Activated CD8-positive, alpha-beta memory T cell treated with anti-CD3 and anti-CD28 coated beads, Interleukin-2, amount 10 ng/mL, durations not matched to agents 7 days and 5 days (primary cell): ENCODE measurements around the gene LYZL1. TPM values are rescaled to one million over a fixed set of nuclear protein-coding genes. Genes with fewer than 3 reads are reported as not detected.
A peak's percentile ranks its signal among the peaks of the same experiment; 100 is the strongest.
"Not testable (repeated sequence)": the region's sequence is repeated elsewhere in the genome, so short reads cannot be mapped to it uniquely, and the experiment has no call there.

Experiments
- ATAC-seq: fragments of 150-1000 bp; cut with Tn5 transposase; one replicate; pipeline ENCODE4 v1.10.0; 2021; ENCODE audit warnings: moderate library complexity
- CTCF ChIA-PET: fragments of 350-600 bp; sonication (Branson Sonifier 250); formaldehyde crosslinking; loops from one replicate; lab custom pipeline; 2021; ENCODE audit warnings: antibody characterized with exemption; lab: Charles Lee
- DNase-seq: peaks from one replicate; pipeline ENCODE4 v3.0.0-alpha.2; 2020
- H3K27ac Mint-ChIP-seq: one replicate; pipeline ENCODE4 v1.8.0; 2021; ENCODE audit warnings: mild to moderate bottlenecking, mixed read lengths
- H3K27me3 Mint-ChIP-seq: one replicate; pipeline ENCODE4 v1.8.0; 2021; ENCODE audit warnings: mixed read lengths
- H3K36me3 Mint-ChIP-seq: one replicate; pipeline ENCODE4 v1.8.0; 2021; ENCODE audit warnings: mild to moderate bottlenecking, mixed read lengths
- H3K4me1 Mint-ChIP-seq: one replicate; pipeline ENCODE4 v1.8.0; 2021; ENCODE audit warnings: mixed read lengths
- H3K4me3 Mint-ChIP-seq: one replicate; pipeline ENCODE4 v1.8.0; 2021; ENCODE audit warnings: mild to moderate bottlenecking, moderate library complexity, mixed read lengths
- H3K9me3 Mint-ChIP-seq: one replicate; pipeline ENCODE4 v1.8.0; 2022; ENCODE audit warnings: low read depth, mixed read lengths
- total RNA-seq, 2 experiments: library from RNA; stranded (reverse); gene quantifications; one replicate each; pipeline ENCODE4 v1.2.3, GENCODE V29; 2021

Gene LYZL1
- total RNA-seq, 2 experiments from 2014 or later = not detected

GRCh38 chr10:29304264-29304994 is 15.6 kb downstream of the LYZL1 start:
- peak; percentile 47 for DNase-seq
- no peaks in the 10 kb centered on the region for H3K36me3 Mint-ChIP-seq
- no peak overlapping the region for H3K27ac Mint-ChIP-seq
- peaks cover 8% of the 10 kb centered on the region for H3K9me3 Mint-ChIP-seq
- peaks cover 13% of the 10 kb centered on the region for H3K27me3 Mint-ChIP-seq
- CTCF ChIA-PET = interaction anchor here (1.0 to 1.9 kb wide), 4 partner anchors 9 to 676 kb away, joined by 3 to 14 read pairs (median 5); no protein-coding TSS in a partner anchor
- H3K4me3 Mint-ChIP-seq = peak overlapping the region; percentile 4
- no peak for ATAC-seq
- no peaks in the 10 kb centered on the region for H3K4me1 Mint-ChIP-seq

GRCh38 chr10:29304995-29305335 is 16.1 kb downstream of the LYZL1 start:
- DNase-seq (no peak), ATAC-seq (no peak)
- CTCF ChIA-PET = interaction anchor here (1.3 to 2.3 kb wide), 5 partner anchors 10 to 677 kb away, joined by 3 to 14 read pairs (median 7); no protein-coding TSS in a partner anchor
- Mint-ChIP-seq H3K4me1 (no peaks in the 10 kb centered on the region), H3K36me3 (no peaks in the 10 kb centered on the region), H3K27me3 (peaks cover 15% of the 10 kb centered on the region), H3K4me3 (no peak overlapping the region), H3K9me3 (peaks cover 8% of the 10 kb centered on the region), H3K27ac (no peak overlapping the region)

- DNase-seq (no peak), ATAC-seq (no peak)
- CTCF ChIA-PET = interaction anchor here (1.4 to 2.3 kb wide), 2 partner anchors 643 to 678 kb away, joined by 4 to 10 read pairs; no protein-coding TSS in a partner anchor
- Mint-ChIP-seq H3K9me3 (peaks cover 1% of the 10 kb centered on the region), H3K4me3 (no peak overlapping the region), H3K27me3 (peaks cover 13% of the 10 kb centered on the region), H3K27ac (no peak overlapping the region), H3K4me1 (no peaks in the 10 kb centered on the region), H3K36me3 (no peaks in the 10 kb centered on the region)
Measured at GRCh38 chr10:29306688-29307087, 17.8 kb downstream of the LYZL1 start.

- H3K4me1 Mint-ChIP-seq, H3K9me3 Mint-ChIP-seq, H3K27ac Mint-ChIP-seq, CTCF ChIA-PET, H3K36me3 Mint-ChIP-seq, H3K4me3 Mint-ChIP-seq, DNase-seq, ATAC-seq: not testable (repeated sequence)
- peaks cover 12% of the 10 kb centered on the region for H3K27me3 Mint-ChIP-seq
Measured at GRCh38 chr10:29308142-29308541, 19.3 kb downstream of the LYZL1 start.

GRCh38 chr10:29309465-29309864 is 20.6 kb downstream of the LYZL1 start:
- Mint-ChIP-seq H3K4me3 (no peak overlapping the region), H3K9me3 (no peaks in the 10 kb centered on the region), H3K27me3 (peaks cover 11% of the 10 kb centered on the region), H3K36me3 (no peaks in the 10 kb centered on the region), H3K4me1 (no peaks in the 10 kb centered on the region), H3K27ac (no peak overlapping the region)
- CTCF ChIA-PET = no interaction called here
- DNase-seq (no peak), ATAC-seq (no peak)

- H3K4me1 Mint-ChIP-seq, CTCF ChIA-PET, ATAC-seq, H3K9me3 Mint-ChIP-seq, H3K27ac Mint-ChIP-seq, DNase-seq, H3K4me3 Mint-ChIP-seq, H3K36me3 Mint-ChIP-seq: not testable (repeated sequence)
- peaks cover 11% of the 10 kb centered on the region for H3K27me3 Mint-ChIP-seq
Measured at GRCh38 chr10:29310463-29310862, 21.6 kb downstream of the LYZL1 start.

- H3K27me3 Mint-ChIP-seq = peaks cover 19% of the 10 kb centered on the region
- DNase-seq (no peak), ATAC-seq (no peak)
- no peaks in the 10 kb centered on the region for H3K9me3 Mint-ChIP-seq
- no peak overlapping the region for H3K27ac Mint-ChIP-seq
- CTCF ChIA-PET = no interaction called here
- H3K36me3 Mint-ChIP-seq = no peaks in the 10 kb centered on the region
- H3K4me1 Mint-ChIP-seq = peaks cover under 1% of the 10 kb centered on the region
- H3K4me3 Mint-ChIP-seq = no peak overlapping the region
Measured at GRCh38 chr10:29313071-29313470, 24.2 kb downstream of the LYZL1 start.

- H3K27me3 Mint-ChIP-seq = peaks cover 32% of the 10 kb centered on the region
- no peaks in the 10 kb centered on the region for H3K36me3 Mint-ChIP-seq
- no peak for ATAC-seq
- H3K27ac Mint-ChIP-seq = no peak overlapping the region
- H3K9me3 Mint-ChIP-seq = no peaks in the 10 kb centered on the region
- peaks cover 5% of the 10 kb centered on the region for H3K4me1 Mint-ChIP-seq
- H3K4me3 Mint-ChIP-seq = no peak overlapping the region
- CTCF ChIA-PET = no interaction called here
- DNase-seq = no peak
Measured at GRCh38 chr10:29314726-29315125, 25.9 kb downstream of the LYZL1 start.

GRCh38 chr10:29315814-29316213 is 26.9 kb downstream of the LYZL1 start:
- Mint-ChIP-seq H3K4me3 (no peak overlapping the region), H3K36me3 (no peaks in the 10 kb centered on the region), H3K27ac (no peak overlapping the region), H3K27me3 (peaks cover 31% of the 10 kb centered on the region), H3K4me1 (peaks cover 5% of the 10 kb centered on the region), H3K9me3 (no peaks in the 10 kb centered on the region)
- ATAC-seq (no peak), DNase-seq (no peak)
- CTCF ChIA-PET = no interaction called here

- Mint-ChIP-seq H3K27me3 (peaks cover 31% of the 10 kb centered on the region), H3K4me3 (no peak overlapping the region), H3K27ac (no peak overlapping the region), H3K9me3 (no peaks in the 10 kb centered on the region), H3K4me1 (peaks cover 5% of the 10 kb centered on the region), H3K36me3 (no peaks in the 10 kb centered on the region)
- ATAC-seq (no peak), DNase-seq (no peak)
- CTCF ChIA-PET = interaction anchor here (1.2 kb wide), 1 partner anchor 11 kb away, joined by 3 read pairs; no protein-coding TSS in a partner anchor
Measured at GRCh38 chr10:29316308-29317026, 27.6 kb downstream of the LYZL1 start.

- ATAC-seq (no peak), DNase-seq (no peak)
- Mint-ChIP-seq H3K4me3 (no peak overlapping the region), H3K9me3 (no peaks in the 10 kb centered on the region), H3K27me3 (peaks cover 31% of the 10 kb centered on the region), H3K36me3 (no peaks in the 10 kb centered on the region), H3K27ac (no peak overlapping the region), H3K4me1 (peaks cover 5% of the 10 kb centered on the region)
- CTCF ChIA-PET = interaction anchor here (0.6 to 1.2 kb wide), 2 partner anchors 11 to 126 kb away, joined by 3 read pairs; no protein-coding TSS in a partner anchor
Measured at GRCh38 chr10:29317027-29317420, 28.2 kb downstream of the LYZL1 start.

GRCh38 chr10:29317423-29318021 is 28.7 kb downstream of the LYZL1 start:
- DNase-seq = no peak
- Mint-ChIP-seq H3K9me3 (no peaks in the 10 kb centered on the region), H3K4me1 (peaks cover 5% of the 10 kb centered on the region), H3K27ac (no peak overlapping the region), H3K4me3 (no peak overlapping the region), H3K36me3 (no peaks in the 10 kb centered on the region), H3K27me3 (peaks cover 31% of the 10 kb centered on the region)
- ATAC-seq = no peak
- CTCF ChIA-PET = interaction anchor here (0.6 to 1.2 kb wide), 2 partner anchors 12 to 126 kb away, joined by 3 read pairs; no protein-coding TSS in a partner anchor
